Measurements from ENCODE around the gene MARCHF9.

DNA sequence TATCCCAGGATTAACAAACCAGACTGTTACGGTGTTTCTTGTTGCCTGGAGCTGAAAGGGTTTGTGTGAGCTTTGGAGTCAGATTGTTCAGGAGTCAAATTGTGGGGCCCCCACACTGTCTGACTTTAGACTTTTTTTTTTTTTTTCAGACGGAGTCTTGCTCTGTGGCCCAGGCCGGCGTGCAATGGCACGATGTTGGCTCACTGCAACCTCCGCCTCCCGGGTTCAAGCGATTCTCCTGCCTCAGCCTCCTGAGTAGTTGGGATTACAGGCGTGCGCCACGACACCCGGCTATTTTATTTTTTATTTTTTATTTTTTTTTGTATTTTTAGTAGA lies 28.5 kb downstream of the MARCHF9 start:
- TF ChIP-seq, protein P1, sequence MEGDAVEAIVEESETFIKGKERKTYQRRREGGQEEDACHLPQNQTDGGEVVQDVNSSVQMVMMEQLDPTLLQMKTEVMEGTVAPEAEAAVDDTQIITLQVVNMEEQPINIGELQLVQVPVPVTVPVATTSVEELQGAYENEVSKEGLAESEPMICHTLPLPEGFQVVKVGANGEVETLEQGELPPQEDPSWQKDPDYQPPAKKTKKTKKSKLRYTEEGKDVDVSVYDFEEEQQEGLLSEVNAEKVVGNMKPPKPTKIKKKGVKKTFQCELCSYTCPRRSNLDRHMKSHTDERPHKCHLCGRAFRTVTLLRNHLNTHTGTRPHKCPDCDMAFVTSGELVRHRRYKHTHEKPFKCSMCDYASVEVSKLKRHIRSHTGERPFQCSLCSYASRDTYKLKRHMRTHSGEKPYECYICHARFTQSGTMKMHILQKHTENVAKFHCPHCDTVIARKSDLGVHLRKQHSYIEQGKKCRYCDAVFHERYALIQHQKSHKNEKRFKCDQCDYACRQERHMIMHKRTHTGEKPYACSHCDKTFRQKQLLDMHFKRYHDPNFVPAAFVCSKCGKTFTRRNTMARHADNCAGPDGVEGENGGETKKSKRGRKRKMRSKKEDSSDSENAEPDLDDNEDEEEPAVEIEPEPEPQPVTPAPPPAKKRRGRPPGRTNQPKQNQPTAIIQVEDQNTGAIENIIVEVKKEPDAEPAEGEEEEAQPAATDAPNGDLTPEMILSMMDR (IDR thresholded peaks at IDR 0.05) = no peak
- TF ChIP-seq EZH2 (IDR thresholded peaks at IDR 0.05; ENCODE audit: borderline replicate concordance, insufficient read depth, low read depth, low read length, poor library complexity, severe bottlenecking) = no peak
